Stimulated activated memory B cell treated with anti-CD40 and anti-IgM and Interleukin-4, amounts not matched to agents 10 μg/mL and 1 μg/mL and 100 μg/mL, for 72 hours (primary cell): Measurements from ENCODE around the gene DLGAP1.

Experiments
- ATAC-seq: fragments of 150-1000 bp; cut with Tn5 transposase; 2 replicates; pipeline ENCODE4 v1.10.0; 2021
- H3K27ac Mint-ChIP-seq: one replicate; pipeline ENCODE4 v1.8.0; 2022; ENCODE audit warnings: mild to moderate bottlenecking, mixed read lengths
- H3K27me3 Mint-ChIP-seq: one replicate; pipeline ENCODE4 v1.8.0; 2022; ENCODE audit warnings: mixed read lengths
- H3K36me3 Mint-ChIP-seq: one replicate; pipeline ENCODE4 v1.8.0; 2022; ENCODE audit warnings: mixed read lengths
- H3K4me1 Mint-ChIP-seq: one replicate; pipeline ENCODE4 v1.8.0; 2022; ENCODE audit warnings: mixed read lengths
- H3K4me3 Mint-ChIP-seq: one replicate; pipeline ENCODE4 v1.8.0; 2022; ENCODE audit warnings: mild to moderate bottlenecking, moderate library complexity, mixed read lengths
- H3K9me3 Mint-ChIP-seq: one replicate; pipeline ENCODE4 v1.8.0; 2022; ENCODE audit warnings: mixed read lengths

The DLGAP1 gene

GRCh38 chr18:4142876-4143275 lies 312.2 kb downstream of the DLGAP1 start:
- H3K27ac Mint-ChIP-seq = no peak overlapping the region
- no peaks in the 10 kb centered on the region for H3K27me3 Mint-ChIP-seq
- H3K4me3 Mint-ChIP-seq = no peak overlapping the region
- H3K36me3 Mint-ChIP-seq = no peaks in the 10 kb centered on the region
- H3K4me1 Mint-ChIP-seq = no peaks in the 10 kb centered on the region
- ATAC-seq = no peak
- H3K9me3 Mint-ChIP-seq = peaks cover 6% of the 10 kb centered on the region

GRCh38 chr18:4134700-4135099 lies 320.4 kb downstream of the DLGAP1 start:
- H3K9me3 Mint-ChIP-seq = peaks cover 10% of the 10 kb centered on the region
- H3K27me3 Mint-ChIP-seq = no peaks in the 10 kb centered on the region
- ATAC-seq = no peak
- no peaks in the 10 kb centered on the region for H3K4me1 Mint-ChIP-seq
- no peak overlapping the region for H3K4me3 Mint-ChIP-seq
- no peak overlapping the region for H3K27ac Mint-ChIP-seq
- H3K36me3 Mint-ChIP-seq = no peaks in the 10 kb centered on the region

GRCh38 chr18:4130734-4131719 lies 324.1 kb downstream of the DLGAP1 start:
- H3K27me3 Mint-ChIP-seq = no peaks in the 10 kb centered on the region
- no peaks in the 10 kb centered on the region for H3K36me3 Mint-ChIP-seq
- H3K9me3 Mint-ChIP-seq = peaks cover 6% of the 10 kb centered on the region

GRCh38 chr18:4126939-4127338 lies 328.2 kb downstream of the DLGAP1 start:
- H3K36me3 Mint-ChIP-seq = no peaks in the 10 kb centered on the region
- no peaks in the 10 kb centered on the region for H3K4me1 Mint-ChIP-seq
- H3K27me3 Mint-ChIP-seq = no peaks in the 10 kb centered on the region

More at GRCh38 chr18:4130734-4131719, 324.1 kb downstream of the DLGAP1 start:
- H3K4me1 Mint-ChIP-seq = no peaks in the 10 kb centered on the region
- H3K27ac Mint-ChIP-seq = no peak overlapping the region
- no peak overlapping the region for H3K4me3 Mint-ChIP-seq
- no peak for ATAC-seq

GRCh38 chr18:4125627-4126230 lies 329.4 kb downstream of the DLGAP1 start:
- Mint-ChIP-seq H3K4me1 (no peaks in the 10 kb centered on the region), H3K27ac (no peak overlapping the region), H3K36me3 (no peaks in the 10 kb centered on the region), H3K4me3 (no peak overlapping the region), H3K9me3 (no peaks in the 10 kb centered on the region), H3K27me3 (no peaks in the 10 kb centered on the region)
- ATAC-seq = no peak

More at GRCh38 chr18:4126939-4127338, 328.2 kb downstream of the DLGAP1 start:
- Mint-ChIP-seq H3K9me3 (no peaks in the 10 kb centered on the region), H3K4me3 (no peak overlapping the region), H3K27ac (no peak overlapping the region)
- ATAC-seq = no peak

GRCh38 chr18:4125224-4125623 lies 329.9 kb downstream of the DLGAP1 start:
- Mint-ChIP-seq H3K4me1 (no peaks in the 10 kb centered on the region), H3K4me3 (no peak overlapping the region), H3K36me3 (no peaks in the 10 kb centered on the region), H3K27ac (no peak overlapping the region), H3K27me3 (no peaks in the 10 kb centered on the region), H3K9me3 (no peaks in the 10 kb centered on the region)
- no peak for ATAC-seq

GRCh38 chr18:4119813-4120212 lies 335.3 kb downstream of the DLGAP1 start:
- Mint-ChIP-seq H3K36me3 (no peaks in the 10 kb centered on the region), H3K27ac (no peak overlapping the region), H3K9me3 (peaks cover 2% of the 10 kb centered on the region), H3K4me3 (no peak overlapping the region), H3K27me3 (no peaks in the 10 kb centered on the region), H3K4me1 (no peaks in the 10 kb centered on the region)
- ATAC-seq = no peak

- H3K9me3 Mint-ChIP-seq = peaks cover 5% of the 10 kb centered on the region
- no peaks in the 10 kb centered on the region for H3K27me3 Mint-ChIP-seq
- H3K4me1 Mint-ChIP-seq = no peaks in the 10 kb centered on the region
- no peaks in the 10 kb centered on the region for H3K36me3 Mint-ChIP-seq
- H3K4me3 Mint-ChIP-seq = no peak overlapping the region
- no peak overlapping the region for H3K27ac Mint-ChIP-seq
- no peak for ATAC-seq
Measured at GRCh38 chr18:4119127-4119648, 335.9 kb downstream of the DLGAP1 start.

- ATAC-seq = no peak
- H3K4me1 Mint-ChIP-seq = no peaks in the 10 kb centered on the region
- no peak overlapping the region for H3K27ac Mint-ChIP-seq
- H3K27me3 Mint-ChIP-seq = no peaks in the 10 kb centered on the region
- no peak overlapping the region for H3K4me3 Mint-ChIP-seq
- H3K36me3 Mint-ChIP-seq = no peaks in the 10 kb centered on the region
- no peaks in the 10 kb centered on the region for H3K9me3 Mint-ChIP-seq
Measured at GRCh38 chr18:4108016-4108415, 347.1 kb downstream of the DLGAP1 start.

GRCh38 chr18:4107049-4107467 lies 348.0 kb downstream of the DLGAP1 start:
- no peak for ATAC-seq
- Mint-ChIP-seq H3K36me3 (no peaks in the 10 kb centered on the region), H3K4me3 (no peak overlapping the region), H3K9me3 (no peaks in the 10 kb centered on the region), H3K27ac (no peak overlapping the region), H3K27me3 (no peaks in the 10 kb centered on the region), H3K4me1 (no peaks in the 10 kb centered on the region)

GRCh38 chr18:4106407-4107033 lies 348.6 kb downstream of the DLGAP1 start:
- no peak overlapping the region for H3K4me3 Mint-ChIP-seq
- no peaks in the 10 kb centered on the region for H3K27me3 Mint-ChIP-seq
- no peak overlapping the region for H3K27ac Mint-ChIP-seq
- H3K4me1 Mint-ChIP-seq = no peaks in the 10 kb centered on the region
- H3K36me3 Mint-ChIP-seq = no peaks in the 10 kb centered on the region
- H3K9me3 Mint-ChIP-seq = no peaks in the 10 kb centered on the region
- no peak for ATAC-seq

- peaks cover 2% of the 10 kb centered on the region for H3K9me3 Mint-ChIP-seq
- H3K36me3 Mint-ChIP-seq = no peaks in the 10 kb centered on the region
- H3K4me1 Mint-ChIP-seq = no peaks in the 10 kb centered on the region
- ATAC-seq = no peak
- H3K27me3 Mint-ChIP-seq = no peaks in the 10 kb centered on the region
- H3K4me3 Mint-ChIP-seq = no peak overlapping the region
- H3K27ac Mint-ChIP-seq = no peak overlapping the region
Measured at GRCh38 chr18:4102901-4103300, 352.2 kb downstream of the DLGAP1 start.

GRCh38 chr18:4101009-4101408 lies 354.1 kb downstream of the DLGAP1 start:
- Mint-ChIP-seq H3K4me3 (no peak overlapping the region), H3K36me3 (no peaks in the 10 kb centered on the region), H3K27me3 (no peaks in the 10 kb centered on the region), H3K27ac (no peak overlapping the region), H3K9me3 (peaks cover 2% of the 10 kb centered on the region), H3K4me1 (no peaks in the 10 kb centered on the region)
- no peak for ATAC-seq

- no peaks in the 10 kb centered on the region for H3K27me3 Mint-ChIP-seq
- H3K27ac Mint-ChIP-seq = no peak overlapping the region
- no peaks in the 10 kb centered on the region for H3K4me1 Mint-ChIP-seq
- no peak for ATAC-seq
- peaks cover 4% of the 10 kb centered on the region for H3K9me3 Mint-ChIP-seq
- no peak overlapping the region for H3K4me3 Mint-ChIP-seq
- no peaks in the 10 kb centered on the region for H3K36me3 Mint-ChIP-seq
Measured at GRCh38 chr18:4096486-4096885, 358.6 kb downstream of the DLGAP1 start.

- H3K36me3 Mint-ChIP-seq = no peaks in the 10 kb centered on the region
- no peak overlapping the region for H3K4me3 Mint-ChIP-seq
- H3K27me3 Mint-ChIP-seq = no peaks in the 10 kb centered on the region
- no peaks in the 10 kb centered on the region for H3K4me1 Mint-ChIP-seq
- ATAC-seq = no peak
- peaks cover 6% of the 10 kb centered on the region for H3K9me3 Mint-ChIP-seq
- no peak overlapping the region for H3K27ac Mint-ChIP-seq
Measured at GRCh38 chr18:4093676-4094075, 361.4 kb downstream of the DLGAP1 start.
